Left lung (tissue), 10 donors: ENCODE data around the gene TOX2. TPM values are rescaled to one million over a fixed set of nuclear protein-coding genes. Genes with fewer than 3 reads are reported as not detected.

Experiments
- ATAC-seq: fragments of 200-7000 bp; cut with Tn5 transposase; one replicate; pipeline ENCODE4 v1.9.1; 2020; ENCODE audit warnings: moderate library complexity
- DNase-seq, 4 donors: peaks; one replicate each; pipeline ENCODE4 v3.0.0-alpha.2; 2013 to 2020
- H3K27ac ChIP-seq, 2 donors: fragments of 200-600 bp; sonication (generic) in 1 of 2; one replicate each; pipeline versions ENCODE4 v1.5.0 to v1.8.0; 2020 to 2021
- H3K27me3 ChIP-seq, 2 donors: fragments of 200-600 bp; sonication (generic) in 1 of 2; one replicate each; pipeline versions ENCODE4 v1.5.0 to v1.8.0; 2020 to 2021
- H3K36me3 ChIP-seq, 2 donors: fragments of 200-600 bp; sonication (generic) in 1 of 2; one replicate each; pipeline versions ENCODE4 v1.5.0 to v1.8.0; 2020 to 2021
- H3K4me1 ChIP-seq, 2 donors: fragments of 200-600 bp; one replicate each; pipeline ENCODE4 v1.8.0; 2021
- H3K4me3 ChIP-seq, 2 donors: fragments of 200-600 bp; sonication (generic) in 1 of 2; one replicate each; pipeline versions ENCODE4 v1.5.0 to v1.8.0; 2020 to 2021; ENCODE audit warnings: mild to moderate bottlenecking in 1 of 2
- H3K9me3 ChIP-seq, 2 donors: fragments of 200-600 bp; sonication (generic) in 1 of 2; one replicate each; pipeline versions ENCODE4 v1.5.0 to v1.8.0; 2020 to 2021
- CTCF ChIP-seq, 2 donors: fragments of 200-600 bp; sonication (generic) in 1 of 2; IDR thresholded peaks; one replicate each; pipeline versions ENCODE4 v1.5.0 to v1.8.0; 2021; ENCODE audit warnings: antibody characterized with exemption in 2 of 2
- intact Hi-C, 2 donors: fragments of 100-400 bp; cut with DNase I; formaldehyde crosslinking; loops; one replicate each; pipeline versions ENCODE4 v1.11.2 to v1.14.2; 2022
- polyA plus RNA-seq, 6 donors: library from polyadenylated mRNA; unstranded; fragments of 120-200 nt; gene quantifications; one replicate each; pipeline ENCODE4 v1.2.1, GENCODE V29; 2013; ENCODE audit not compliant: insufficient read length in 6 of 6
- total RNA-seq, 2 donors: library from RNA; stranded (reverse); fragmentation: NEBNext Ultra II Directional; extraction: Animal tissue kit (Norgen Biotek cat#: 25700); gene quantifications; one replicate each; pipeline ENCODE4 v1.2.1, GENCODE V29; 2021
- donor health status: DM: no; HTN: yes; CAD: no.
- donor health status: DM: no; HTN: no; CAD: no.

Gene TOX2
- total and polyA plus RNA-seq, 8 donors = 14.5 to 61.1 (median 41.3) TPM

DNA sequence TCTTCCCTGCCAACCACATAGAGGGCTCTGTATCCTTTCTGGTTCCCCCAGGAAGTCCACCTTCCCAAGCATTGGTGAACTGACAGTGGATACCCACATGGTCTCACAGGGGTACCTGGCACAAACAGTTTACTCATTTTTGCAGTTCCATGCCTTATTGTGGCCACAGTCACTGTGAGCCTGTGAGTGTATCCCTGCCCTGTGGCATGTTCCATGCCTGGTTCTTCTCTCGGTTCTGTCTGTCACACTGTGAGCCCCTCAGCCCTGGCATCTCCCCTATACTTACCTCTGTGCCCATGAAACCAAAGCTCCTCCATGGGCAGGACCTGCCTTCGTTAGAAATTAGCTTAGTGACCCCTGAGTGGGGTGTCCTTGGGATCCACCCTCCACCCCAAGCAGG is 107.8 kb downstream of the TOX2 start:
- DNase-seq (no peak), ATAC-seq (no peak)
- intact Hi-C loops = no loop called here
- no peaks in the 10 kb centered on the region for H3K27me3 ChIP-seq
- H3K4me3 ChIP-seq = no peak overlapping the region
- H3K4me1 ChIP-seq = peaks cover 0 to 22% of the 10 kb centered on the region in 2 donors
- H3K9me3 ChIP-seq = no peaks in the 10 kb centered on the region
- H3K36me3 ChIP-seq = no peaks in the 10 kb centered on the region
- no peak overlapping the region for H3K27ac ChIP-seq
- no peak for TF ChIP-seq CTCF (IDR thresholded peaks at IDR 0.05)

- DNase-seq = no peak
- ATAC-seq = no peak
- no peak overlapping the region for H3K4me3 ChIP-seq
- no peak for TF ChIP-seq CTCF (IDR thresholded peaks at IDR 0.05)
- intact Hi-C loops = no loop called here
- no peak overlapping the region for H3K27ac ChIP-seq
- H3K27me3 ChIP-seq = no peaks in the 10 kb centered on the region
- no peaks in the 10 kb centered on the region for H3K9me3 ChIP-seq
- H3K4me1 ChIP-seq = peaks cover 0 to 19% of the 10 kb centered on the region in 2 donors
- H3K36me3 ChIP-seq = no peaks in the 10 kb centered on the region
Measured at GRCh38 chr20:44023515-44024371, 109.1 kb downstream of the TOX2 start.

GRCh38 chr20:44024820-44025580 is 110.3 kb downstream of the TOX2 start:
- DNase-seq = no peak
- no peak for TF ChIP-seq CTCF (IDR thresholded peaks at IDR 0.05)
- H3K4me3 ChIP-seq = no peak overlapping the region
- no peaks in the 10 kb centered on the region for H3K9me3 ChIP-seq
- ATAC-seq = no peak
- peaks cover 0 to 6% of the 10 kb centered on the region in 2 donors for H3K4me1 ChIP-seq
- H3K27ac ChIP-seq = no peak overlapping the region
- intact Hi-C loops = no loop called here
- H3K27me3 ChIP-seq = no peaks in the 10 kb centered on the region
- no peaks in the 10 kb centered on the region for H3K36me3 ChIP-seq

DNA sequence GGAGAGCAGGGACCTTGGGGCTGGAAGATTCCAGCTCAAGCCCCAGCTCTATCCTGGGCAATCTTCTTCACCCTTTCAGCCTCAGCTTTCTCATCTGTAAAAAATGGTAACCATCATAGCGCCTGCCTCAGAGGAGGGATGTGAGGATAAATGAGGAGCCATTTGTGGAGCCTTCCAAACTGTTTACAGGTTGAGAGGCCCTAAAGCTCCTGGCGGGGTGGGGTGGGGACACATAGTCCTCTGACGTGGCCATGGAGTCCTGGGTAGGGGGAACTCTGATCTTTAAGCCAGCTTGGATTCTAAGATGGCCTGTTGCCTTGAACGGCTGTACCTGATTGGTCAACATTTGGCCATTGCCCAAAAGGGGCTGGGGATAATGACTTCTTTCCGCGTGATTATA is 111.1 kb downstream of the TOX2 start:
- H3K36me3 ChIP-seq = no peaks in the 10 kb centered on the region
- DNase-seq (no peak), ATAC-seq (no peak)
- no peak overlapping the region for H3K4me3 ChIP-seq
- H3K4me1 ChIP-seq = no peaks in the 10 kb centered on the region
- H3K27ac ChIP-seq = no peak overlapping the region
- H3K9me3 ChIP-seq = no peaks in the 10 kb centered on the region
- intact Hi-C loops = no loop called here
- TF ChIP-seq CTCF (IDR thresholded peaks at IDR 0.05) = no peak
- H3K27me3 ChIP-seq = no peaks in the 10 kb centered on the region

DNA sequence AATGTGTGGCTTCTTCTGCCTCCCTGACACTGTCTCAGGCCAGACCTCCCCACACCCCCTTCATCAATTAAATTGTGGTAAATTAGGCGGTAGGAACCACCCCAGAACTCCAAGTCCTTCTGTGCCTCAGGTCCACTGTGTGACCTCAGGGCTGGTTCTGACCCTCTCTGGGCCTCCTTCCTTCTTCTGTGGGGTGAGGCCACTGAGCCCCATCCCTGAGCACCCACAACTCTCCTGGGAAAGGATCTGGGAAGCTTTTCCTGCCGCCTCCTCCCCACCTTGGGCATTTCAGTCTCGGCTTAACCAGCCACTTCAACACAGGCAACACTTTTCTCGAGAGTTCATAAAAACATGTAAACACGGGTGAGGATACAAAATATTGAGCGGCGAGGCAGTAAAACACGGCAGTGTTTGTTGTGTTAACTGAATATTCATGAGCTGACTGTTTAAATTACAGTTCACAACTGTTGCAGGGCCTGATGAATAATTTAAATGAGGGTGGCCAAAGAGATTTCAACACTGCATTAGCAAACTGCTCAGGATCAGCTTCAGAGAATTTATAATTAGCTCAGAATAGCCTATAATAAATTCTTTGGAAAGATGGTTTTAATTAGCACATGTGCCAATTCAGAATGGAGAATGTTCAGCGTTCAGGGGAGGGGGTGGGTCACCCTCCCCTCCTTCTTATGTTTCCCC is 112.1 kb downstream of the TOX2 start:
- Histone ChIP-seq H3K27me3 (no peaks in the 10 kb centered on the region), H3K27ac (no peak overlapping the region), H3K4me3 (no peak overlapping the region), H3K4me1 (no peaks in the 10 kb centered on the region), H3K36me3 (no peaks in the 10 kb centered on the region), H3K9me3 (no peaks in the 10 kb centered on the region)
- TF ChIP-seq CTCF (IDR thresholded peaks at IDR 0.05) = no peak
- DNase-seq (no peak), ATAC-seq (no peak)
- intact Hi-C loops = no loop called here
